Skeletal muscle satellite cell (primary cell): ENCODE results near the gene CLMP.
A peak's percentile ranks its signal among the peaks of the same experiment; 100 is the strongest.
"Not testable (repeated sequence)": the region's sequence is repeated elsewhere in the genome, so short reads cannot be mapped to it uniquely, and the experiment has no call there.

Source experiments
- H3K27me3 ChIP-seq: 2 replicates; pipeline ENCODE4 v1.7.0; 2013; ENCODE audit warnings: low read length; ENCODE audit not compliant: control insufficient read depth, insufficient read depth
- H3K36me3 ChIP-seq: 2 replicates; pipeline ENCODE4 v1.7.0; 2013; ENCODE audit warnings: mild to moderate bottlenecking, control low read depth, low read length; ENCODE audit not compliant: insufficient read depth
- H3K4me1 ChIP-seq: 2 replicates; pipeline ENCODE4 v1.7.0; 2013; ENCODE audit warnings: low read length; ENCODE audit not compliant: control insufficient read depth, insufficient read depth
- H3K4me2 ChIP-seq: 2 replicates; pipeline ENCODE4 v1.7.0; 2013; ENCODE audit warnings: mild to moderate bottlenecking, low read length
- H3K4me3 ChIP-seq: 2 replicates; pipeline ENCODE4 v1.7.0; 2013; ENCODE audit warnings: low read length
- H3K9ac ChIP-seq: 2 replicates; pipeline ENCODE4 v1.7.0; 2013; ENCODE audit warnings: mild to moderate bottlenecking, low read depth, low read length, moderate library complexity
- H3K9me3 ChIP-seq: replicated peaks from 2 replicates; pipeline ENCODE4 v1.7.0; 2013; ENCODE audit warnings: mild to moderate bottlenecking, control low read depth, low read length

Gene CLMP

GRCh38 chr11:123122341-123122740 is 72.7 kb downstream of the CLMP start:
- Histone ChIP-seq H3K4me3 (peak overlapping the region; percentile 18), H3K9me3 (no peaks in the 10 kb centered on the region), H3K9ac (peak overlapping the region; percentile 72), H3K36me3 (peaks cover 4% of the 10 kb centered on the region), H3K4me1 (peaks cover 43% of the 10 kb centered on the region), H3K27me3 (no peaks in the 10 kb centered on the region), H3K4me2 (peak overlapping the region; percentile 47)

GRCh38 chr11:123116486-123116885 is 78.6 kb downstream of the CLMP start:
- Histone ChIP-seq H3K9ac (no peak overlapping the region), H3K9me3 (no peaks in the 10 kb centered on the region), H3K4me2 (no peak overlapping the region), H3K27me3 (no peaks in the 10 kb centered on the region), H3K4me3 (no peak overlapping the region), H3K4me1 (peaks cover 24% of the 10 kb centered on the region), H3K36me3 (peaks cover 17% of the 10 kb centered on the region)

DNA sequence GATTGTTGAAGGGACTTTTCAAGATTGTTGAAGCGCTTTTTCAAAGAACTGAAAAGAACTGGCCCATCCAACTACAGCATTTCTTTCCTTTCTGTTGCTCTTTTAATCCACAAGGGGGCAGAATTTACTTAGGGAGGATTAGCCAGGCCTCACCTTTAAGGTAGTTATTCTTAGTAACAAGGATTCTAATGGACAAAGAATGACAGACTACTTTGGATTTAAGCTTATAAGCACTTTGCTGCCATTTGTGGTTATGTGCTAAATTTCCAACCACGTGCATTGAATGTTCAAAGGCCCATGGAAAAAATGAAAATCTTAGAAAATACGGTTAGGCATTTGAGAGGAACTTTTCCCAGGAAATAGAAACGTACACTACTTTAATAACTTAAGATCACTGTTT is 83.6 kb downstream of the CLMP start:
- Histone ChIP-seq H3K4me2 (peak overlapping the region; percentile 22), H3K4me3 (no peak overlapping the region), H3K9me3 (no peaks in the 10 kb centered on the region), H3K9ac (peak overlapping the region; percentile 58), H3K4me1 (peaks cover 11% of the 10 kb centered on the region), H3K27me3 (no peaks in the 10 kb centered on the region), H3K36me3 (peaks cover 30% of the 10 kb centered on the region)

GRCh38 chr11:123110397-123110796 is 84.7 kb downstream of the CLMP start:
- Histone ChIP-seq H3K4me3 (no peak overlapping the region), H3K4me1 (peaks cover 11% of the 10 kb centered on the region), H3K9me3 (no peaks in the 10 kb centered on the region), H3K27me3 (no peaks in the 10 kb centered on the region), H3K9ac (no peak overlapping the region), H3K36me3 (peaks cover 24% of the 10 kb centered on the region), H3K4me2 (no peak overlapping the region)

DNA sequence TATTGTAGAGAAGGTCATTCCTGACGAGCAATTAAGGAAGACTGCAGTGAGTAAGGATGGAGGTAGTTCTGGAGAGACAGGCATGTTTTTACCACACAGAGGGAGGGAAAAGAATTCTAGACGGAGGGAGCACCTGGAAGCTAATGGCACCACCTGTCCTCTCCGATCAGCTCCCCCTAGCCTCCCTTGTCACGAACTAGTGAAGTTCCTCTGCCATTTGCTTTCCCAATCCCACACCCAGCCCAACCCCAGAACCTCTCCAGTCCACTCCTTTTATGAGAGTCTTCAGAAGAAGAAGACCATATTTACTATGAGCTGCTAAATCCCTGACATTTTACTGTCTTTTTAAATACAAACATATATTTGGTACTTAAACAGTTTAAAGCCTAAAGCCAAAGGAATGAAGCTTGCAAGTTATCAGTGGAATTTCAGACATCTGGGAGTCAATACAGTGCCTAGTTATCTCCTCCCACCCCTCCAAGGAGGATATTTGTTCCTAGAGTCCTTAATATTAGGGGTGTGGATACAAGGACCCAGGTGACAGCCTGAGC is 87.0 kb downstream of the CLMP start:
- H3K9ac ChIP-seq, result no peak overlapping the region
- H3K27me3 ChIP-seq, result no peaks in the 10 kb centered on the region
- H3K4me1 ChIP-seq, result peaks cover 23% of the 10 kb centered on the region
- peaks cover 15% of the 10 kb centered on the region for H3K36me3 ChIP-seq
- no peak overlapping the region for H3K4me2 ChIP-seq
- no peak overlapping the region for H3K4me3 ChIP-seq
- H3K9me3 ChIP-seq, result no peaks in the 10 kb centered on the region

GRCh38 chr11:123104697-123105096 is 90.4 kb downstream of the CLMP start:
- H3K4me1 ChIP-seq, result peaks cover 25% of the 10 kb centered on the region
- H3K4me3 ChIP-seq, result no peak overlapping the region
- no peak overlapping the region for H3K9ac ChIP-seq
- H3K36me3 ChIP-seq, result peaks cover 9% of the 10 kb centered on the region
- H3K9me3 ChIP-seq, result no peaks in the 10 kb centered on the region
- no peak overlapping the region for H3K4me2 ChIP-seq
- H3K27me3 ChIP-seq, result no peaks in the 10 kb centered on the region

GRCh38 chr11:123103326-123103980 is 91.6 kb downstream of the CLMP start:
- H3K4me1 ChIP-seq, result peaks cover 25% of the 10 kb centered on the region
- H3K36me3 ChIP-seq, result peaks cover 5% of the 10 kb centered on the region
- no peaks in the 10 kb centered on the region for H3K9me3 ChIP-seq
- no peak overlapping the region for H3K4me2 ChIP-seq
- H3K4me3 ChIP-seq, result no peak overlapping the region
- no peaks in the 10 kb centered on the region for H3K27me3 ChIP-seq
- H3K9ac ChIP-seq, result no peak overlapping the region

DNA sequence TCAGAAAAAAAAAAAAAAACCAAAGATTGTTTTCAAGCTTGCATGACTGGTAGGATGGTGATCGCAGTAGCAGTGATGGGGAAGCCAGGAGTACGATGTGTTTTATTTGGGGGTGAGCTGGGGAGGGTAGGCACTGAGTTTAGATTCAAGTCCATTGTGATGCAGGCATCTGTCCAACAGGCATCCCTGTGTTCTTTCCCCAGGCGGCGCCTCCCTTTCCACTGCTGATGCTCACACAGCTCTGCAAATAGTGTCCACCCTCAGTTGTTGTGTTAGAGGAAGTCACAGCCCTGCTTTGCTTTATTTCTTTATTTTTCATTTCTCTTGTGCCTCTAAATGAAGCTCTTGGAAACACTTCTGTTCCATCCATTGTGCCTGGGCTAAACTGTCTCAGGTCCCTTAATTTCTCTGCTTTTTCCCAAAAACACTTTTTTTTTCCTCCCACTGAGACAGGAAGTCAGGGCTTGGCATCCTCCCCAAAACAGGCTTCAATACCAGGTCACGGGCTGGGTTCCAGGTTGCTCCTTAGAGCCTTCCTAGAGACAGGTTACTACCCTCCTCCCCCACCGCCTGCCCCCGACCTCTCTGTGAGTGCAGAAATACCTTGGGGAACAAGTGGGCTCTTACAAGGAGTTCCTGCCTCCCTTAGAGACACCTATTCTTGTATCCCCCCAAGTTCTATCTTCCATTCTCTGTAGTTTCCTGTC is 94.5 kb downstream of the CLMP start:
- no peak overlapping the region for H3K4me3 ChIP-seq
- H3K9ac ChIP-seq, result peak overlapping the region; percentile 22
- peaks cover 25% of the 10 kb centered on the region for H3K4me1 ChIP-seq
- no peak overlapping the region for H3K4me2 ChIP-seq
- peaks cover 21% of the 10 kb centered on the region for H3K36me3 ChIP-seq
- H3K27me3 ChIP-seq, result no peaks in the 10 kb centered on the region
- no peaks in the 10 kb centered on the region for H3K9me3 ChIP-seq

DNA sequence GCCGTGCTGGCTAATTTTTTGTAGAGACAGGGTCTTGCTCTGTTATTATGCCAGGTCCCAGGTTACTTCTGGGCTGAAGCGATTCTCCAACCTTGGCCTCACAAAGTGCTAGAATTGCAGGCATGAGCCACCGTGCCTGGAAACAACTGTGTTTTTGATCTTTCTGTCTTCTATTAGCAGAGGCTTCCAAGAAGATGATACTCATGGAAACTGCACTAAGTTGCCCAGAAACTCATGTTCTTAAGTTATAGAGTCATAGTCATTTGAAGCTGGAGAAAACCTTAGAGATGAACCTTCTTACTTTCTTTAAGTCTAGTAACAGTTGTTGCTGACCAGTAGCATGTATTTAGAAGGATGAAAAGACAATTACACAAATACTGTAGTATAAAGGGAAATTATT is 96.1 kb downstream of the CLMP start:
- no peak overlapping the region for H3K9ac ChIP-seq
- H3K4me3 ChIP-seq, result no peak overlapping the region
- H3K4me2 ChIP-seq, result no peak overlapping the region
- peaks cover 35% of the 10 kb centered on the region for H3K36me3 ChIP-seq
- no peaks in the 10 kb centered on the region for H3K9me3 ChIP-seq
- peaks cover 21% of the 10 kb centered on the region for H3K4me1 ChIP-seq
- no peaks in the 10 kb centered on the region for H3K27me3 ChIP-seq

GRCh38 chr11:123093739-123094138 is 101.3 kb downstream of the CLMP start:
- no peaks in the 10 kb centered on the region for H3K9me3 ChIP-seq
- no peaks in the 10 kb centered on the region for H3K4me1 ChIP-seq
- H3K27me3 ChIP-seq, result no peaks in the 10 kb centered on the region
- H3K36me3 ChIP-seq, result peaks cover 56% of the 10 kb centered on the region
- H3K4me3 ChIP-seq, result no peak overlapping the region
- no peak overlapping the region for H3K4me2 ChIP-seq
- H3K9ac ChIP-seq, result no peak overlapping the region

DNA sequence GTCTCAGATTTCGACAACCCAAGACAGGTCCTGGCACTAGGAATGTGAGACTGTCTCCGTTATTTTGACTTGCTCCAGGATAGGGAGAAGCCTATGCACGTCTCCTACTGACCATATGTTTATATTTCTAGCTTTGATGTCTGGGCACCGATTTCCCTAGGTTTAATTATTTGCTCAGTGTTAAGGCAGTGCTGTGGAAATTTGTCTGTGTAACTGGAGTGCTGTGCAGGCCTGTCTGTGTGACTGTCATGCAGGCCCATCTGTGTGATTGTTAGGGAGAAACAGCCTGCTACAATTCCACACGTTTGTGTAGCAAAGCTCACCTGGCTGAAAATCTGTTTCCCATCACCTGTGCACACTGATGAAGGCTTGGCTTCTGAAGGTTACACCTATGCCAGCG is 103.5 kb downstream of the CLMP start:
- H3K9me3 ChIP-seq, result no peaks in the 10 kb centered on the region
- no peak overlapping the region for H3K4me2 ChIP-seq
- no peak overlapping the region for H3K4me3 ChIP-seq

GRCh38 chr11:123090168-123090567 is 104.9 kb downstream of the CLMP start:
- H3K36me3 ChIP-seq, result peaks cover 41% of the 10 kb centered on the region
- H3K9me3 ChIP-seq, H3K4me3 ChIP-seq, H3K27me3 ChIP-seq, H3K4me2 ChIP-seq, H3K9ac ChIP-seq, H3K4me1 ChIP-seq: not testable (repeated sequence)

More for the DNA sequence above, 103.5 kb downstream of the CLMP start:
- Histone ChIP-seq H3K27me3 (no peaks in the 10 kb centered on the region), H3K4me1 (peaks cover 3% of the 10 kb centered on the region), H3K9ac (no peak overlapping the region), H3K36me3 (peaks cover 49% of the 10 kb centered on the region)
